ENCODE measurements around the gene TSEN2. TPM values are rescaled to one million over a fixed set of nuclear protein-coding genes. Genes with fewer than 3 reads are reported as not detected.

TSEN2 gene
- total RNA-seq, 1 experiment from 2014 or later, result 22.0 TPM

DNA sequence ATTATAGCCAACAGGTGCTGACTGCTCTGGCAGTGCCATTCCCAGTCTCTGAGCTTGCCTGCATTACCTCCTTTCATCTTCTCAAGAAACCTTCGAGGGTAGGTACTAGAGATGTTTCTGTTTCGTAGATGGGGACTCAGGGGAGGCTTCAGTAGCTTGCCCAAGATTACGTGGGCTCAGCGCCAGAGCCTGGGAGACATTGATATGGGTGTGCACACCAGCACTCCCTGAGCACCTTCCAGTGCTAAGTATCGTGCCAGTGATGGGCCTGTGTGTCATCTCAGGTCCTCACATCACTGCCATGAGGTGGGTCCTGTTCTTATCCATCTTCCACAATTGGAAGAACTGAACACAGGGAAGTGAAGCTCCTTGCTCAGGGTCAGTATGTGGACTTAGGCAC lies 15.2 kb downstream of the TSEN2 start:
- H3K36me3 ChIP-seq (ENCODE audit: control insufficient read depth, insufficient read depth, low read length), result peaks cover 7% of the 10 kb centered on the region
- ChIA-PET POLR2A (no interaction called here), CTCF (no interaction called here)
- H3K4me1 ChIP-seq (ENCODE audit: control insufficient read depth, insufficient read depth, low read length), result no peaks in the 10 kb centered on the region
- BruUV-seq (replicated peaks), result no TSS peak
- no peak overlapping the region for H3K4me3 ChIP-seq (ENCODE audit: low read depth in 2 of 2, low read length in 2 of 2)
- DNase-seq (ENCODE audit: low read depth, low spot score) (no peak), ATAC-seq (no peak)
- no peaks in the 10 kb centered on the region for H3K9me3 ChIP-seq (ENCODE audit: control insufficient read depth, insufficient read depth, low read depth, low read length)
- TF ChIP-seq SIN3A (IDR thresholded peaks at IDR 0.05; ENCODE audit: borderline replicate concordance, insufficient read depth, low read depth, low read length), result no peak
- TF ChIP-seq, protein P1, sequence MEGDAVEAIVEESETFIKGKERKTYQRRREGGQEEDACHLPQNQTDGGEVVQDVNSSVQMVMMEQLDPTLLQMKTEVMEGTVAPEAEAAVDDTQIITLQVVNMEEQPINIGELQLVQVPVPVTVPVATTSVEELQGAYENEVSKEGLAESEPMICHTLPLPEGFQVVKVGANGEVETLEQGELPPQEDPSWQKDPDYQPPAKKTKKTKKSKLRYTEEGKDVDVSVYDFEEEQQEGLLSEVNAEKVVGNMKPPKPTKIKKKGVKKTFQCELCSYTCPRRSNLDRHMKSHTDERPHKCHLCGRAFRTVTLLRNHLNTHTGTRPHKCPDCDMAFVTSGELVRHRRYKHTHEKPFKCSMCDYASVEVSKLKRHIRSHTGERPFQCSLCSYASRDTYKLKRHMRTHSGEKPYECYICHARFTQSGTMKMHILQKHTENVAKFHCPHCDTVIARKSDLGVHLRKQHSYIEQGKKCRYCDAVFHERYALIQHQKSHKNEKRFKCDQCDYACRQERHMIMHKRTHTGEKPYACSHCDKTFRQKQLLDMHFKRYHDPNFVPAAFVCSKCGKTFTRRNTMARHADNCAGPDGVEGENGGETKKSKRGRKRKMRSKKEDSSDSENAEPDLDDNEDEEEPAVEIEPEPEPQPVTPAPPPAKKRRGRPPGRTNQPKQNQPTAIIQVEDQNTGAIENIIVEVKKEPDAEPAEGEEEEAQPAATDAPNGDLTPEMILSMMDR (IDR thresholded peaks at IDR 0.05), result no peak
- TF ChIP-seq POLR2AphosphoS5 (IDR thresholded peaks at IDR 0.05; ENCODE audit: low read depth, low read length), result no peak
- TF ChIP-seq, protein P2, sequence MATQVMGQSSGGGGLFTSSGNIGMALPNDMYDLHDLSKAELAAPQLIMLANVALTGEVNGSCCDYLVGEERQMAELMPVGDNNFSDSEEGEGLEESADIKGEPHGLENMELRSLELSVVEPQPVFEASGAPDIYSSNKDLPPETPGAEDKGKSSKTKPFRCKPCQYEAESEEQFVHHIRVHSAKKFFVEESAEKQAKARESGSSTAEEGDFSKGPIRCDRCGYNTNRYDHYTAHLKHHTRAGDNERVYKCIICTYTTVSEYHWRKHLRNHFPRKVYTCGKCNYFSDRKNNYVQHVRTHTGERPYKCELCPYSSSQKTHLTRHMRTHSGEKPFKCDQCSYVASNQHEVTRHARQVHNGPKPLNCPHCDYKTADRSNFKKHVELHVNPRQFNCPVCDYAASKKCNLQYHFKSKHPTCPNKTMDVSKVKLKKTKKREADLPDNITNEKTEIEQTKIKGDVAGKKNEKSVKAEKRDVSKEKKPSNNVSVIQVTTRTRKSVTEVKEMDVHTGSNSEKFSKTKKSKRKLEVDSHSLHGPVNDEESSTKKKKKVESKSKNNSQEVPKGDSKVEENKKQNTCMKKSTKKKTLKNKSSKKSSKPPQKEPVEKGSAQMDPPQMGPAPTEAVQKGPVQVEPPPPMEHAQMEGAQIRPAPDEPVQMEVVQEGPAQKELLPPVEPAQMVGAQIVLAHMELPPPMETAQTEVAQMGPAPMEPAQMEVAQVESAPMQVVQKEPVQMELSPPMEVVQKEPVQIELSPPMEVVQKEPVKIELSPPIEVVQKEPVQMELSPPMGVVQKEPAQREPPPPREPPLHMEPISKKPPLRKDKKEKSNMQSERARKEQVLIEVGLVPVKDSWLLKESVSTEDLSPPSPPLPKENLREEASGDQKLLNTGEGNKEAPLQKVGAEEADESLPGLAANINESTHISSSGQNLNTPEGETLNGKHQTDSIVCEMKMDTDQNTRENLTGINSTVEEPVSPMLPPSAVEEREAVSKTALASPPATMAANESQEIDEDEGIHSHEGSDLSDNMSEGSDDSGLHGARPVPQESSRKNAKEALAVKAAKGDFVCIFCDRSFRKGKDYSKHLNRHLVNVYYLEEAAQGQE (IDR thresholded peaks at IDR 0.05; ENCODE audit: insufficient read depth in 1 of 2, low read depth in 2 of 2, low read length in 1 of 2), result no peak
- TF ChIP-seq TCF7L2 (IDR thresholded peaks at IDR 0.05; ENCODE audit: low read depth, low read length), result no peak
- no peaks in the 10 kb centered on the region for H3K27me3 ChIP-seq (ENCODE audit: control insufficient read depth, insufficient read depth, low read length)
- in situ Hi-C loops (cut with HindIII; ENCODE audit: low pct_unique_long_range_greater_than_20kb, low sequenced_read_pairs), result no loop called here
- H3K27ac ChIP-seq (ENCODE audit: low read length), result no peak overlapping the region
- intact Hi-C loops (cut with micrococcal nuclease; ENCODE audit: unreplicated experiment), result no loop called here

DNA sequence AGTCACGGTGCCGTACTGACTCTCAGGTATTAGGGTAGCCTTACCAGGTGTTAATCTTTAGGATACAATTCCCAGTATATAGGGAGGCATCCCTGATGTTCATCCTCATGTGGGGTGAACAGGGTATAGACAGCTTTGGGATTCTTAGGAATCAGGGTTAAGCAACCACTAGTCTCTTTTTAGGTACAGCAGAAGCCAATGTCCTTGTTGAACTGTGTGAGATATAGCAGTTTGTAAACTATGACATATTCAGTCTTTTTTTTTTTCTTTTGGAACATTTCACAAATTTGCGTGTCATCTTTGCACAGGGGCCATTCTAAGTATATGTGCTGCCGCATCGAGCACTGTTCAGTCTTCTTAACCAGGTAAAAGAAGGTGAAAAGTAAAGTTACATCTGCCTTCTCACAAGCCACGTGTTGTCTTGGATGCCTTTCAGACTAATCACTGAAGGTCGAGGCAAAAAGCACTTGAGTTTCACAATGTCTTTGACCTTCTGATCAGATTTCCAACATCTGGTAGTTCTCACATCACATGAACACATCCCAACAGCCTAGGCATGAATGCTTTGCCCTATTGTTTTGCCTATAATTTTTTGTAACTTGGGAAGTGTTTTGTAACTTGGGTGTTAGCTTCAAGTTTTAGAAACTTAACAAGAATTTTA lies 17.2 kb downstream of the TSEN2 start:
- ATAC-seq (no peak), DNase-seq (ENCODE audit: low read depth, low spot score) (no peak)
- Histone ChIP-seq H3K4me3 (ENCODE audit: low read depth in 2 of 2, low read length in 2 of 2) (no peak overlapping the region), H3K27me3 (ENCODE audit: control insufficient read depth, insufficient read depth, low read length) (no peaks in the 10 kb centered on the region), H3K36me3 (ENCODE audit: control insufficient read depth, insufficient read depth, low read length) (peaks cover 3% of the 10 kb centered on the region), H3K4me1 (ENCODE audit: control insufficient read depth, insufficient read depth, low read length) (no peaks in the 10 kb centered on the region), H3K9me3 (ENCODE audit: control insufficient read depth, insufficient read depth, low read depth, low read length) (no peaks in the 10 kb centered on the region), H3K27ac (ENCODE audit: low read length) (no peak overlapping the region)
- ChIA-PET CTCF (no interaction called here), POLR2A (no interaction called here)
- intact Hi-C loops (cut with micrococcal nuclease; ENCODE audit: unreplicated experiment), result no loop called here
- BruUV-seq (replicated peaks), result no TSS peak
- in situ Hi-C loops (cut with HindIII; ENCODE audit: low pct_unique_long_range_greater_than_20kb, low sequenced_read_pairs), result no loop called here
- TF ChIP-seq TCF7L2 (IDR thresholded peaks at IDR 0.05; ENCODE audit: low read depth, low read length) (no peak), POLR2AphosphoS5 (IDR thresholded peaks at IDR 0.05; ENCODE audit: low read depth, low read length) (no peak), SIN3A (IDR thresholded peaks at IDR 0.05; ENCODE audit: borderline replicate concordance, insufficient read depth, low read depth, low read length) (no peak)
- TF ChIP-seq, protein P1 (IDR thresholded peaks at IDR 0.05), result no peak
- TF ChIP-seq, protein P2 (IDR thresholded peaks at IDR 0.05; ENCODE audit: insufficient read depth in 1 of 2, low read depth in 2 of 2, low read length in 1 of 2), result no peak
